Kidney (tissue), 14 donors: Measurements from ENCODE around the gene SRSF4. TPM values are rescaled to one million over a fixed set of nuclear protein-coding genes. Genes with fewer than 3 reads are reported as not detected.
A peak's percentile ranks its signal among the peaks of the same experiment; 100 is the strongest.
"Not testable (repeated sequence)": the region's sequence is repeated elsewhere in the genome, so short reads cannot be mapped to it uniquely, and the experiment has no call there.

Experiments
- DNase-seq, 5 donors: peaks; one replicate each; pipeline ENCODE4 v3.0.0-alpha.2; 2013 to 2020
- FAIRE-seq: peaks from 2 replicates; lab custom pipeline; 2012; peaks lifted over from hg19 to GRCh38; lab: Jason Lieb, UNC
- H3K27ac ChIP-seq, 2 donors: one replicate each; pipeline ENCODE4 v1.7.0; 2013; ENCODE audit warnings: low read depth in 2 of 2, low read length in 2 of 2, inconsistent platforms in 1 of 2
- H3K27me3 ChIP-seq: one replicate; pipeline ENCODE4 v1.7.1; 2013; ENCODE audit warnings: low read length, inconsistent platforms; ENCODE audit not compliant: control insufficient read depth, insufficient read depth
- H3K36me3 ChIP-seq, 3 donors: one replicate each; pipeline versions ENCODE4 v1.7.0 to v1.7.1; 2013; ENCODE audit warnings: low read length in 3 of 3, control low read depth in 1 of 3, inconsistent platforms in 1 of 3; ENCODE audit not compliant: insufficient read depth in 3 of 3, control insufficient read depth in 2 of 3
- H3K4me1 ChIP-seq, 3 donors: one replicate each; pipeline versions ENCODE4 v1.7.0 to v1.7.1; 2013; ENCODE audit warnings: low read length in 3 of 3, inconsistent platforms in 1 of 3, low read depth in 1 of 3; ENCODE audit not compliant: control insufficient read depth in 2 of 3, insufficient read depth in 2 of 3
- H3K4me3 ChIP-seq, 3 donors: one replicate each; pipeline versions ENCODE4 v1.7.0 to v1.8.1; 2013; ENCODE audit warnings: low read length in 3 of 3, control low read depth in 1 of 3, inconsistent platforms in 1 of 3
- H3K9ac ChIP-seq, 3 donors: one replicate each; pipeline versions ENCODE4 v1.7.0 to v1.7.1; 2013; ENCODE audit warnings: low read length in 3 of 3, control low read depth in 1 of 3, inconsistent platforms in 1 of 3
- H3K9me3 ChIP-seq, 3 donors: one replicate each; pipeline versions ENCODE4 v1.7.0 to v1.7.1; 2013; ENCODE audit warnings: low read length in 3 of 3, control low read depth in 1 of 3, inconsistent platforms in 1 of 3; ENCODE audit not compliant: control insufficient read depth in 2 of 3, insufficient read depth in 1 of 3
- CTCF ChIP-seq: IDR thresholded peaks from 3 replicates; pipeline ENCODE4 v1.5.1; 2012; ENCODE audit warnings: mild to moderate bottlenecking, moderate library complexity, borderline replicate concordance; ENCODE audit not compliant: insufficient read depth; ENCODE audit errors: extremely low read depth
- intact Hi-C: fragments of 100-400 bp; cut with DNase I; formaldehyde crosslinking; loops from one replicate; pipeline ENCODE4 v1.11.1; 2022
- polyA plus RNA-seq: library from polyadenylated mRNA; stranded (reverse); fragments of 350-450 nt; fragmentation: Illumina TruSeq; extraction: RNeasy Lipid Tissue Mini Kit (QIAGEN cat#74804); gene quantifications from one replicate; pipeline ENCODE4 v1.2.3, GENCODE V29; 2014; ENCODE audit warnings: low read depth, low replicate concordance; ENCODE audit not compliant: insufficient read depth
- total RNA-seq: library from RNA; stranded (reverse); fragmentation: NEBNext Ultra II Directional; extraction: Animal tissue kit (Norgen Biotek cat#: 25700); gene quantifications from one replicate; pipeline ENCODE4 v1.2.1, GENCODE V29; 2021
- donor health status: control.
- donor health status: control.
- donor health status: control.
- donor health status: control.
- donor health status: control.
- donor health status: DM: yes; HTN: yes; CAD: no.
- donor health status: Normal renal cell carcinoma (clear cell type).

SRSF4 gene
- total and polyA plus RNA-seq, 2 donors from 2014 or later, result 48.4 to 72.3 TPM

DNA sequence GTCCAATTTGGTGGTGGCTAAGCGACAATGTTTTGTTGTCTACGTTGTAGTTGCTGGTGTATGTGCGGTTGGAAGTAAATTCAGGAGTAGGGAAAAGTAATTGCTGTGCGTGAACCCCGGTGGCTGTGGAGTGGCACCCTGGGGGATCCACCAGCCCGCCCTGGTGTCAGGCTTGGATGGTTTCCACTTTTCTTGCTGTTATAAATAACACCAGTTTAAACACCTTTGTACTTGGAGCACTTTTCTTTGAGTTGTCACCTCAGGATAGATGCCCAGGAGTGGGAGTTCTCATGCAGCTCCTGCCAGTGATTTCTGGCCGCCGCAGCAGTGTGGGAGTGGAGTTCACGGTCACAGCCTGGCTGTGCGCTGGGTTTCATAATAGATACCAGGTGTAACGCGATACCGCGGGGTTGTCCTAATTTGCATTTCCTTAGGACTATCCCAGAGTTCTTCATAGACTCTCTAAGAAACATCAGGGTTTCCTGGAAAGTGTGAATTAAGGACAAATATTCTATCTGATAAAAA is 45.2 kb downstream of the SRSF4 start:
- intact Hi-C loops, result no loop called here
- DNase-seq (peak in 4 of 5 donors; percentile 81 to 84 (median 82)), FAIRE-seq (no peak)
- H3K4me1 ChIP-seq, result peaks cover 0 to 3% (median 3%) of the 10 kb centered on the region in 3 donors
- H3K9ac ChIP-seq, result no peak overlapping the region
- no peak for TF ChIP-seq CTCF
- no peak overlapping the region for H3K27ac ChIP-seq
- H3K4me3 ChIP-seq, result no peak overlapping the region
- no peaks in the 10 kb centered on the region for H3K36me3 ChIP-seq
- no peaks in the 10 kb centered on the region for H3K27me3 ChIP-seq
- no peaks in the 10 kb centered on the region for H3K9me3 ChIP-seq

GRCh38 chr1:29134695-29135028 is 47.0 kb downstream of the SRSF4 start:
- H3K27me3 ChIP-seq, result no peaks in the 10 kb centered on the region
- H3K9me3 ChIP-seq, result no peaks in the 10 kb centered on the region
- H3K9ac ChIP-seq, result no peak overlapping the region
- DNase-seq (no peak), FAIRE-seq (no peak)
- H3K4me3 ChIP-seq, result no peak overlapping the region
- no peak for TF ChIP-seq CTCF
- intact Hi-C loops, result no loop called here
- H3K4me1 ChIP-seq, result peaks cover 0 to 3% (median 3%) of the 10 kb centered on the region in 3 donors
- H3K36me3 ChIP-seq, result no peaks in the 10 kb centered on the region
- H3K27ac ChIP-seq, result no peak overlapping the region

DNA sequence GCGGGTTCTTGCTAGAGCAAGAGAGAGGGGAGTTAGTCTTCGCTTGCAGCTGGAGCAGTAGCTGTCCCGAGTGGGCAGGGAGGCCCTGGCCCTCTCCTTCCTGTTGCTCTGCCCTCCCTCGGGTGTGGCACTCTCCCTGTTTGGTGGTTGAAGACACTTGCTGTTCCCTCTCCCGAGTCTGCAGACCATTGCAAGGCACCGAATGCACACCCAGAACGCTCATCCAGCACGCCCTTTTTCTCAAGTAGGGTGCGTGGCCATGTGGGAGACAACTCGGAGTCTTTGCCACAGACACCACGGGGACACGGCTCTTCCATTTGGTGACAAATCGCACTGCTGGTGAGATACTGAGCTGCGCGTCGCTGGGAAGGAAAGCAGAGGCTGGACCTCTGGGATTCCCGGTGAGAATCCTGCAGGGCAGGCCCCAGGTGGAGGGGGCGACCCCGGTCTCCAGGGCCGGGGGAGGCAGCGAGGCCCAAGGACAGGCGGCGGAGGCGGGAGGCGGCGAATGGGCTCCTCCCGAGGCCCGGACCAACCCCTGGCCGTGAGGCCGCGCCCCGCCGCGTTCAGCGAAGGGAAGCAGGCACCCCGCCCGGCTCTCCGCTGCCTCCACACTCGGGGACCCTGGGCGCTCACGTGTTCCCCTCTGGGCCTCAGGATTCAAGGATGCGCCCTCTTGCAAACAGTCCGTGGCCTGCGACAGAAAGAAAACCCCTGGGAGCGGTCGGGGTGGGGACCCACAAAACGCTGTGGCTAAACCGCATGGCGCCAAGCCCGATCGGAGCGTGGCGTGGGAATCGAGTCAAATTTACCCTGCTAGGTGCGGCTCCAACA is 47.6 kb downstream of the SRSF4 start:
- no peaks in the 10 kb centered on the region for H3K36me3 ChIP-seq
- no peak for FAIRE-seq
- intact Hi-C loops, result no loop called here

GRCh38 chr1:29131056-29131455 is 50.6 kb downstream of the SRSF4 start:
- H3K27ac ChIP-seq, FAIRE-seq, intact Hi-C loops, H3K9me3 ChIP-seq, H3K36me3 ChIP-seq, H3K27me3 ChIP-seq, H3K4me1 ChIP-seq, DNase-seq, H3K9ac ChIP-seq, H3K4me3 ChIP-seq: not testable (repeated sequence)

More for the DNA sequence above, 47.6 kb downstream of the SRSF4 start:
- DNase-seq, result no peak
- no peak for TF ChIP-seq CTCF
- H3K9me3 ChIP-seq, result no peaks in the 10 kb centered on the region
- H3K9ac ChIP-seq, result no peak overlapping the region
- H3K4me1 ChIP-seq, result peaks cover 0 to 3% (median 3%) of the 10 kb centered on the region in 3 donors
- H3K4me3 ChIP-seq, result no peak overlapping the region
- no peaks in the 10 kb centered on the region for H3K27me3 ChIP-seq
- H3K27ac ChIP-seq, result no peak overlapping the region
